Measurements from ENCODE around the gene HOXC4.
"Not testable (repeated sequence)": the region's sequence is repeated elsewhere in the genome, so short reads cannot be mapped to it uniquely, and the experiment has no call there.

The HOXC4 gene

DNA sequence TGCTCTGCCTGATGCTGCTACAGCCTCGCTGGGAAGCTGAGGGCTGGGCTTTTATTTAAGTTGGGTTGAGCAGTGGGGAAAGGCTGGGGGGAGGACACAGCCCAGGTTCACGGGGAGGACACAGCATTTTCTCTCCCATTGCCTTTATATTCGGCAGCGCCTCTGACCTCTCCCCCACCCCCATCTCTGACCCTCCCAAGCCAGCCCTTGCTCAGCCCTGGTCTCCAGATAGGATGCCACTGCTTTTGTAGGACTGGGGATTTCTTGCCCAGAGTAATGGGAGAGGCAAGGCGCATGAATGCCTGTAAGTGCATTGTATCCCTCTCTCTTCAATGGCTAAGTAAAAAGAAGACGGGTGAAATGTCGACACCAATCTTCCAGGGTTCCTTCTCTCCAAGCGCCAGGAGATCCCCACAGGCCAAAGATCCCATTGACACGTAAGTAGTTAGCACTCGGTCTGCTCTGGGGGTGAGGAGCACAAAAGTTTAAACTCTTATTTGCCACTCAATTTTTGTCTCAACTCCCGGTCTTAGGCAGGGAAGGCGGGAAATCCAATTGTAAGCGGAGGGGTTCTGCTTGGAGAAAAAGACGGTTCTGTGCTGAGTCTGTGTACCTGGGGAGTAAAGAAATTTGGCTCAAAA, 4.6 kb downstream of the HOXC4 start:
- no peak for DNase-seq (ENCODE audit: low spot score)

DNA sequence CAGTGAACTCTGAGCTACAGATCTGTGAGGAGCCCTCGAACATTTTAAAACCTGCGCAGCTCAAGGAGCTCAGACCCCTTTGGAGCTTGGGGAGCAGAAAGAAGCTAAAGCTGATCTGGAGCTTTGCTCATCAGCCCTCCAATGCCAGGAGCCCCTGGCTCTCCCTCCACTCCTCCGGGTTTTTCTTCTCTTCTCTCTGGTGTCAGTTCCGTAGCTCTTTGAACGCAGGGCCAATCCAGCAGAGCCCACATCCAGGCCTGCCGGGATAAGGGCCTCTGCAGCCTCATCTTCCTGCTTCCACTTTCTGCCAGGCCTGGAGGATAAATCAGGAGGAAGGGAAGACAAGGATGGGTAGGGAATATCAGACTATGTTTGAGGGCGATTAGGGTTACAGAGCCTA, 6.0 kb downstream of the HOXC4 start:
- DNase-seq (ENCODE audit: low spot score) = no peak

DNA sequence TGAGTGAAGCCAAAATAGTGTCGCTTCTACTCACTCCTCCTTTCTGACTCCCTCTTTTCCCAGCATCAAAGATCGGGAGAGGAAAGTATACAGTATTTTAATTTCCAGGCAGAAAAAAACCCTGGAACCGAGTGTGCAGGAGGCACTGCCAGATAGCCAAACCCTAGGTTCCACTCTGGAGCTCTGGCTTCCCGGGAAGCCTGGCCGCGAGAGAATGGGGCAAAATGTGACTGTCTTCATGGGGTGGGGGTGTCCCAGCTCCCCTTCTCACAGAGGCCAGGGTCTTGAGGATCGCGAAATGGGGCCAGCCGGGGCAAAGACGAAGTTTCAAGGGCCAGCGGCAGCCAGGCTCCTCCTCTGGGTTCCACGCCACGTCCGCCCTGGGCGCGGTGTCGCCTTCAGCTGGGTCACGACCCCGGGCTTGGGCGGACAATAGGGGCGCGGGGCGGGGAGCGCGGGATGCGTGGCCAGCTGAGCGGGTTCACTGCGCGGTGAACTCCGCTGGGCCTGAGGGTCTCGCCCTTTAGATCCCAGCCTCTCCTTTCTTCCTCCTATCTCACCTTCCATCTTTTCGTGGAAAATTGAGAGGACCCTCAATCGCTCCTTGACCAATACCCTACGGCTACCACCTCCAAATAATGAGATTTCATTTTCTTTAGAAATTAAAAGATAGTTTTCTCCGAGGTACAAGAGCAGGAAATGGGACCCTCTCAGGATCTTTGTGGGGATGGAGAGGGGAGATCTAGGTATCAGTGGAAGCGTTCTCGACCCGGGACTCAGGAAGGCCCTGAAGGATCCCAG, 6.7 kb downstream of the HOXC4 start:
- no peak for DNase-seq (ENCODE audit: low spot score)

DNA sequence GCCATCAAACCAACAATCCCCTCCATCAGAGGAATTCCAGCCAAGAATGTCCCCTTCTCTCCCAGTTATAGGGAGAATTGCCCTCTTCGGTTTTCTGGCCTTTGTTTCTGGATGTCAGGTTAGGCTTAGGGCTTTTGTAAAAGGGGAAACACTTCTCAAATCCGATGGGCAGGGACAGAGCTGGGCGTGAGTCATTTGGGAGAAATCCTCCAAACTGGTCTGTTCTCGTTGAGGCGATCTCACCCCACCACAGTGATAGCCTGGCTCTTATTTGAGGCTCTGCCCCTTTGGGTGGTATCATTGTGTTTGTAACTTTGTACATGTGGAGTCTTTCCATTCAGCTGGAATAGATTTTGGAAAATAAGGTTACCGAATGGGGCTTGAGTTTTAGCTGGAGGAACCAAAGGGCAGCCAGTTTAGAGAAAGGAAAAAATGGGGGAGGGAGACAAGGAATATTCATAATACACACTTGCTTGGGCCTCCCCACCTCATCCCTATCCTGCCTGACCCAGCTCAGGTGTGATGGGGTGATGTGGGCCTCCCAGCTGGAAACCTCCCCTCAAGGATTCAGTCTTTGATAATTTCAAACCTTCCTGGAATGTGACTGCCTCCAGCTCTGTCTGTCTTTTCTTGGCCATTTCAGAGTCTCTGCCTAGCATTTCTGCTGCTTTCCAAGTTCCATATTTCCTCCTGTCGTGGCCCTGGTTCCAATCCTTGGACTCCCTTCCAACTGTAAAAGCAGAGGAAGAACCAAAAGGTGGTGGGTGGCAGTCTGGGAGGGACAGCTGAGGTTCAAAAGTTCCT, 7.5 kb downstream of the HOXC4 start:
- DNase-seq (ENCODE audit: low spot score) = no peak

DNA sequence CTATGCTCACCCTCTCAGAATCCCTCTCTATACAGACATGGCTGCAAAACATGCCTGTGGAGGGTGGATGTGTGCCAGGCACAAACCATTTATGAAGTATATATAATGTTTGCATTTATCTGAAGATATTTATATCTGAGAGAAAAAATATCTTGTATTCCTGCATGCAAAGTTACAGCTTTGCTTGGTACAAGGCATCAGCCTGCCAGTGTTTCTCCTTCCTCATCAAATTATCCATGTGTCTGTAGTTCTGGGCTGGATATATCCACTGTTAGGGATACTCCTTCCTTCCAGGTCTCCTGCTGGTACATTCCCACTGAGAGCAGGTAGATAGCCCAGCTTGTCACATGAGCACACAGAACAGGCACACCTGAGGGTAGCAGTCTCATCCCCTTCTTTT, 12.0 kb downstream of the HOXC4 start:
- DNase-seq (ENCODE audit: low spot score) = no peak

DNA sequence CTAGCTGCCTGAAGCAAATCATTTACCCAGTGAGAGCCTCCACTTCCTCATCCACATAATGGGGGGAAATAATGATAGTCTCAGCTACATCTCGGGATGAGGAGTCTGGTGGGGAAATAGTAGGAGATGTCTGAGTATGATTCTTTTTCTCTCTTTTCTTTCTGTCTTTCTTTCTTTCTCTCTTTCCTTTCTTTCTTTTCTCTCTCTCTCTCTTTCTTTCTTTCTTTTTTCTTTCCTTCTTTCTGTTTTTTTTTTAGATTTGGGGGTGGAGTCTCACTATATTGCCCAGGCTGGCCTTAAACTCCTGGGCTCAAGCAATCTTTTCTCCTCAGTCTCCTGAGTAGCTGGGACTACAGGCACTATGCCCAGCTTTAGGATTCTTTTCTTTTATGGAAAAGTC, 12.8 kb downstream of the HOXC4 start:
- DNase-seq (ENCODE audit: low spot score) = no peak

DNA sequence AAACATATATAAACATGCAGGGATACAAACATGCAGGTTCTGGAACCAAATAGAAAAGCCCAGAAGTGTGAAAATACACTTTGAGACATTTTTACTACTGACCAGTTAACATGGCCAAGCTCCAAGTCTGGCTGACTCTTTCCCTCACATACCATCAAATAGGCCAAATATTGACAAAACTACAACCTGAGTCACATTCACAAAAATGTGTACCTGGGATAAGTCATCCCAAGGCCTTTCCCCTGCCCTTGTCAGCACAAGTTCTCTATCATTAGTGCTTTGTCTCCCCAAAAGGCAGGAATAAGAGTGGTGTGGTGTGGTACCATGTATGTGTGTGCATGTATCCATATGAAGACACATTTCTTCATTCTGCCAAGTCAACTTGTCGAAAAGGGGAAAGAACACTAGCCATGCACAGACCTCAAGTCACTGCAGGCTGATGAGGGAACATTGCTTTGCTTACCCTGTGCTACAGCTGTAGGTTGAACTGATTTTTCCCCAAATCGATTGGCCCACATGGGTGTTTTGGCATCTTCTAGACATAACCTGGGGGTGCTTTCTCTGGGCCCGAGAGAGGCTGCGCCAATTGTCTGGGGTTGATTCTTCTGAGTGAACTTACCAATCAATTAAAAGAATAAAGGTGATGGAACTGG, 14.9 kb downstream of the HOXC4 start:
- no peak for DNase-seq (ENCODE audit: low spot score)

DNA sequence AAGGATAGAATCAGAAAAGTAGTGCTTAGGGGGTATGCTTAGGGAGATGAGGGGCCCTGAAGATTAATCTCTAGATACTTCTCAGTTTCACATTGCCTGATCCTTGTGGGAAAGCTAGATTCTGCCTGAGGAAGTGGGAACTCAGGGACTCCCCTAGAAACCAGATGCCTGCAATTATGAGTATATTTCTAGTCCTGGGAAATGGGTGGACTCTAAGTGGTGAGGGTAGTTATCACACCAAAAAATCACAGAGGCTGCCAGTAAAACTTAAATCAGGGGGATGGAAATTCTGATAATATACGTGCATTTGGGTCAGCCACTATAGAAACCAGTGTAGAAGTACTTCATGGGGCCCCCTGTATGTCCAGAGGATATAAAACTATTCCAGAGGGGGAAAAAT, 18.3 kb downstream of the HOXC4 start:
- no peak for DNase-seq (ENCODE audit: low spot score)

DNA sequence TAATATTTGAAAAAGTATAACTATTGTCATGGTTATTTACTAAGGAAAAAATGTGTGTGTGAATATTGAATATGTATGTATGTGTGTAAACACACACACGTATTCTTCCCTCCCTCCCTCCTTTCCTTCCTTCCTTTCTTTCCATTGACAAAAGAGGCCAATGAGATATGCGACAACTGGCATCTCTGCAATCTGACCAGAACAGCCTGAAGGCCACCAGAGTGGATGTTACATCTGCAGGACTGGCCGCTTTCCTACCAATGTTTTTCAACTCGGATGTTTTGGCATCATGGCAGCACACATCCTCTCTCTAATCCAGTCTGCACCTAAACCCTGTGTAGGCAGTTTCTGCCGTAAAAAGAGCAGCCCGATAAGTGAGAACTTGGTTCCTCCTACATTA, 20.7 kb downstream of the HOXC4 start:
- no peak for DNase-seq (ENCODE audit: low spot score)

DNA sequence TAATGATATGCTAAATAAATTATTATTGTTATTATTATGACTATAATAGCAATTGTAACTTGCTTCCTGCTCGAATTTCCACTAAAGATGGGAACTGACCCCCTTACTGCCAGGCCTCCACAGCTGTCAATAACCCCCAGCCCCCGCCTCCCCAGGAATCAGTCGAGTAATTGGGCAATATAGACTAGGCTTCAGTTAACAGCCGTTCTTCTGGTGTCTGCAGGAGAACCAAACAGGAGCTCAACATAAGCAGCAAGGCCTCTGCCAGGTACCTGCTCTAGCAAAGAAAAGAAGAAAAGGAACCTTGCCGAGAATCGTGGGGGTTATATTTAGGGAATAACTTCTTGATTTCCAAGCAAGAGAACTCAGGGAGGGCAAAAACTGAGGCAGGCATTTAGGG, 21.8 kb downstream of the HOXC4 start:
- DNase-seq (ENCODE audit: low spot score) = no peak

DNA sequence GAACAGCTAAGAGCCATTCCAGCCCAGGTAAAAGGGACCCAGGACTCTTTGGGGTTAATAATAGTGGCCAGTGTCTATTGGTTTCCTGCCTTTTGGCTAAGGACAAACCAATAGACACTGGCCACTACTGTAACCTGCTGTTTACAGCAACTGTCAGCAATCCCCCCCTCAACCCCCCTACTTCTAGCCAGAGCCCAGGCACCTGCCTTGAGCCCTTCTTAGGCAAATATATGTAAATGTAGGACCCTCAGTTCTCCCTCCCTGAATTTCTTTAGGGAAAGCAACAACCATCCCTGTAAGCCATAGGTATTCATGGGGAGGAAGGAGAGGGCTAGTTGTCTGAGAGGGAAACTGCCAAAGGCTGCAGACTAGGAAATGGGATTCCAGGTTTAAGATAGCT, 22.3 kb downstream of the HOXC4 start:
- no peak for DNase-seq (ENCODE audit: low spot score)

DNA sequence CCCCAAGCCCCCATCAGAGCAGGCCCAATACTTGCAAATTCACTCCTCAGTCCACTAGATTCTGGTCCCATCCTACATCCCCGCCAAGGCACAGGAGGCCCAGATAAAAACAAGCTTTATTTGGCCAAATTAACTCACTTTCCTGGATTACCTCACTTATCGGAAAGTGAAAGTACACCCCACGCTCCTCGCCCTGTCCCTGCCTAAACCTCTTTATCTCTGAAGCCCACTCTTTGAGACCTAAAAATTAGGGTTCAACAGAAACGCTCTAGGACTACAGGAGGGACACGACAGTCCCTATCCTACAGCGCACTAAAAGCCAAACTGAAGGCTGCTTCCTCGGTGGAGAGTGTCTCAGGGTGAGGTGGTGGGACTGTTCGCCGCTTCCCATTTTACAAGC, 24.2 kb downstream of the HOXC4 start:
- DNase-seq (ENCODE audit: low spot score) = not testable (repeated sequence)

DNA sequence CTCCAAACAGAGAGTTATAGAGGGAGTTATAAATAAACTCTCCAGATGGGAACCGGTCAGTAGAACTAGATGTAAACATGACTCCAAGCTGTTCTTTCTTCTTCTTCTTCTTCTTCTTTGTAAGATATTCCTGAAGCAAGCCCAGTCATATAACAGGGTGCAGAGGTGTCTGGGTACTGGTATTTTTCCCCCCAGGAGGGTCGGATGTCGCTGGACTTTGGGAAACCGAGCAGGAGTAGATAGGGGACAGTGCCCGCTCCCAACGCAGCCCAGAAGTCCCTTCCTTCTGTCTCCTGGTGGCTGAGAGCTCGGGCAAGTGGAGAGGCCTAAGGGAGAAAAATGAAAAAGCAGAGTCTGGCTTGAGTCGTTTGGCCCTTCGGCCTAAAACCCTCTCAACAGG, 25.5 kb downstream of the HOXC4 start:
- not testable (repeated sequence) for DNase-seq (ENCODE audit: low spot score)

DNA sequence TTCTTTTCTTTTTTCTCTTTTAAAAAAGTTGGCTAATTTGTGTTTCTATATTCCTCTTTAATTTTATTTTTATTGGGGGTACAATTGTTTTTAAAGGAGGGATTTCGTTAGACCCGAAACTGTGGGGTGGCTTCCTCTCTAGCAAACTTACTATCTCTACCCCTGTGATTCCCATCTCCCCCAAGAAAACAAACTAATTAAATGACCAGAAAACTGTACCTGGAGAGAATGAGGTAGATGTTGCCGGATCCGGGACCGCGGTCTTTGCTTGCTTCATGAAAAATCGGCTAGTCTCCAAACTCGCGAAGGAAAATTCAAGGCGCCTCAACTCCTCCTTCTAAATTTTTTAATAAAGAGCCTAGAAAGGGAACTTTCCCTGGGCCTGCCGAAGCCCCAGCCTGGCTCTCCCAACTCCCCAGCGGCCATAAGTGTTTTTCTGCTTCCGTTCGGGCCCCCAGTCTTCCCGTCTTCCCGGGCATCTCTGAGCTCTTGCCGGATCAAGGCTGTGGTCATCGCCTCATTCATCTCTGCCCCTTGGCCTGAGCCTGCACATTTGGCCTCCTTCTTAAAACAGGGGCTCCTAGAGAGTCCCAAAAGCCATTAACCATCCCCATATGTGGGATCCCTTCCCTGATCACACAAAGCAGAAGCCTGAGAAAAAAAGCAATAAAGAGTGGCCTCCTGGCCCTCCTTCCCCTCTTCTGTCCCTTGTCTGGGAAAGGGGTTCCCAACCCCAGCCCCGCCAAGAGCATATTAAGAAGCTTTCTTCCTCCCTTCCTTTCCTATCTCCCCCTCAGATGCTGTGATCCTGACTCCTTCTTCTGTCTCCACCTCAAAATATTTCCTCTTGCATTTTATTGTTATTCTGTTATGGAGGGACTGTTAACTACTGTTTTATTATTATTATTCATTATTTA, 26.6 kb downstream of the HOXC4 start:
- not testable (repeated sequence) for DNase-seq (ENCODE audit: low spot score)

DNA sequence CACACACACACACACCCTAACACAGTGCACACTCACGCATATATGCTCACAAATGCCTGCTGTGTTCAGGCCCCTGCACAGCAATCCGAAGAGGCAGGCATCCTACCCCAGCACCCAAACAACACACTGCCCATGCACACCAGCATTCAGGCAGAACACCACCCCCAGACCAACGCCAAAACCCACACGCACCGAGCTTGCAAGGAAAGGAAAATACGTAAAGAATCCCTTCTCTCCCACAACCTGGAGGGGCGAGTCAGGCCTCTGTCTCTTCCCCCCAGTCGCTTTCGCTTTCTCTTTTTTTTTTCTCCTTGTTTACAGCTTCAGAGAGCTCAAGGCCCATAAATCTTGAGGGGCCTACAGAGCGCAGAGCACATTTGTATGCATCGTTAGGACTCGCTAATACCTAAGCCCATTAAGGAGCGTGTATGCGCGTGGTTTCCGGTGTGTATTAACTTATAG, 27.4 kb downstream of the HOXC4 start:
- not testable (repeated sequence) for DNase-seq (ENCODE audit: low spot score)

DNA sequence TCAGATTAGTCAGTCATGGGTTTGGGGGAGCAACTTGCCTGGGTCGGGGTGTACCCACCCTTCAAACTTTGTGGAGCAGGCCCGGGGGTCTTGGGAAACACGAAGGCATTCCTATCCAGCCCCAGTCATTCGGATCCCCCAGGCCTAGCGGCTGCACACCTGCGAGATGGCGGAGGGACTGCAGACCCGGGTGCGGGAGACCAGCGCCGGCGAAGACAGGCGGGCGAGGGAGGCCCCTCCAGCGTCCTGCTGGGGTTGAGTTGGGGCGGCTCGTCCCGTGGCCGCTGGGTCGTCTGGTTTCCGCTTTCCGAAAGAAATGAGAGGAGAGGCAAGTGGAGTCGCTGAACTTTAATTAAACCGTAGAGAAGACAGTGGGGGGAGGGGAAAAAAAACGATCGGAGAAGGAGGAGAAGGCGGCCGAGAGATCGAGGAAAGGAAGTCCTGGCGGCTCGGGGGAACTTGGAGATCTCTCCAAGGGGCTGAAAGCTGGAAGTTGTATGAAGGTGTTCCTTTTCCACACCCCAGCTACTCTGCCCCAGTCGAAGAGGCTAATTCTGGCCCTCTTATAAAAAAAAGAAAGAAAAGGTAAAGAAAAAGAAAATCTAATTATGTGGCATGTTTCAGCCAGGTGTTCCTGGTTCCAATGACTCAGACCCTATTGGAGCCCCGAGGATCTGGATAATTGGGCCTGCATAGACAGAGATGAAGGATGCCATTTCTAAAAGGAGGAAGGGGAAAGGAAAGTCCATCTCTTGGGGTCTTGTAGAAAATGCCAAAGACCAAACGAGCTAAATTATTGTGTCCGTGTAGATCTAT, 28.2 kb downstream of the HOXC4 start:
- not testable (repeated sequence) for DNase-seq (ENCODE audit: low spot score)

DNA sequence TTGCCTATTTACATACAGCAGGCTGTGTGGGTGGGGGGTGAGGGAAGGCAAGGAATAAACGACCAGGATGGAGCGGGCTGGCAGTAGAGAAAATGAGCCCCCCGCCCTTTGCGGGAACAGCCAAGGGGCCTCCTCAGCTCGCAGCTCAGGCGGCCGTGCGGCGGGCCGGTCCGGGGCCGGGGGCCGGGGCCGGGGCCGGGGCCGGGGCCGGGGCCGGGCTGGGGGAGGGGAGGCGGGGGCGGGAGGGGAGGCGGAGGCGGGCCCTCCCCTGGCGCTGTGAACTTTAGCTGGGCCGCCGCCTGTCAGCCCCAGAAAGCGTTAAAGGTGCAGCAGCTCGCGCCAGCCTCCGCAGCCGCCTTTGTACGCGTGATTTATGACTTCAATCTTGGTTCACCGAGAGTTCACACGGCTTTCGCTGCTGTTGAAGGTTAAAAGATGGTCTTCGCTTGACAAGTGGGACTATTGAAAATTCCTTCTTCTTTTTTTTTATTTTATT, 28.8 kb downstream of the HOXC4 start:
- DNase-seq (ENCODE audit: low spot score) = peak; percentile 36

DNA sequence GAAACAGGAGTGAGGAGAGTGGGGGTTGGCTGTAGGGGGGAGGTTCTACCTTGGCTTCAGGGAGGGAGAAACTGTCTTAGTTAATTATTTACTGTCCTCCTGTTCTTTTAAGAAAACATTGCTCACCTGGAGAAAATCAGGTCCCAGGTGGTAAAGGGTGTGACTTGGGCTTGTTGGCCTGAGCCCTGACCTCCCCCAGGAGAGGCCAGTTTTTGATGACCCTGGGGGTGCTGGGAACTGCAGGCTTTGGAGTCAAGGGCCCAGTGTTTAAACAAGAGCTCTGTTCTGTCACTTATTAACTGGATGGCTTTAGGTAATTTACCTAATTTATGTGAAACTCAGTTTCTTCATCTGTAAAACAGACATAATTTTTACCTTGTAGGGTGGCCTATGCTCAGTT, 34.4 kb downstream of the HOXC4 start:
- not testable (repeated sequence) for DNase-seq (ENCODE audit: low spot score)

DNA sequence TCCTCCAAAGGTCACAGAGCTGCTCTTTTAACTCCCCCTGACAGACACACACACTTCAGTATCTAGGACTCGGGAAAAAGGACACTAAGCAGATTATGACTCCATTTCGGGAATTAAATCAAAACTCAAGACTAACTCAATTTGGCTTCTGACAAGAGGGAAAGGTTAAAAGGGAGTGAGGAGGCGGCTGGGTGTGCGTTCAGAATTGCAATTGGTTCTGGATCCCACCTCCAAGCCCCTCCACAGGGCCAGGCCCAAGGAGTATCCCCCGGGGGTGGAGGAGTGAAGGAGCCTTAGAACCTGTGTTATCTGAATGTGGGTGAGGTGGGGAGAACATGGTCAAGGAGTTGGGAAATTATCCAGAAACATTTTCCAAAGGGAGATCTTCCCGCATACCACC, 35.8 kb downstream of the HOXC4 start:
- DNase-seq (ENCODE audit: low spot score) = not testable (repeated sequence)

DNA sequence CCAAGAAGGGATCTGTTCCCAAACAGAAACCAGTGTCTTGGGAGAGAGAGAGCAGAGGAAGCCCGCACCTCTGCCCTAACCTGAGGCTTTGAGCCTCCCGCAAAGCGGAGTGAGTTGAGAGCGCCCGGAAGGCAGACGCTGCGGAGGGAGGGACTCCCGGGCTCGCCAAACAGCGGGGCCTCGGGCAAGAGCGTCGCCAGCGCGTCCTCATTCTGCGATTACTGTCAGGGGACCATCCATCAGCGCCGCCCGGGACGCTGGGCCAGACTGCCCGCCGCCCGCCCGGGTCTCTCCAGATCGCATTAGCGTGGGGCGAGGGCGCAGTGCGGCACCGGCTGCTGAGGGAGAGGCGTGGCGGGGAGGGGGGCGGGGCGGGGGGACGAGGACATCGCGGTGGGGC, 36.7 kb downstream of the HOXC4 start:
- not testable (repeated sequence) for DNase-seq (ENCODE audit: low spot score)

Measured in SW480 (cell line).